SJSA1 (cell line): Measurements from ENCODE around the gene CC2D2A. TPM values are rescaled to one million over a fixed set of nuclear protein-coding genes. Genes with fewer than 3 reads are reported as not detected.
"Not testable (repeated sequence)": the region's sequence is repeated elsewhere in the genome, so short reads cannot be mapped to it uniquely, and the experiment has no call there.

ENCODE experiments used
- DNase-seq, 2 experiments: peaks; one replicate each; pipeline ENCODE4 v3.0.0-alpha.2; 2015 to 2020; ENCODE audit warnings: low spot score in 2 of 2, low read depth in 1 of 2
- H3K27ac ChIP-seq: fragments of 250-450 bp; sonication (Bioruptor Pico); 2 replicates; pipeline ENCODE4 v1.5.1; 2020; ENCODE audit warnings: mild to moderate bottlenecking, moderate library complexity
- H3K27me3 ChIP-seq: fragments of 250-450 bp; sonication (Bioruptor Pico); replicated peaks from 2 replicates; pipeline ENCODE4 v1.5.1; 2020; ENCODE audit warnings: mild to moderate bottlenecking, moderate library complexity
- H3K36me3 ChIP-seq: fragments of 250-450 bp; sonication (Bioruptor Pico); 2 replicates; pipeline ENCODE4 v1.5.1; 2020; ENCODE audit warnings: mild to moderate bottlenecking
- H3K4me1 ChIP-seq: fragments of 250-450 bp; sonication (Bioruptor Pico); replicated peaks from 2 replicates; pipeline ENCODE4 v1.6.1; 2021; ENCODE audit warnings: mild to moderate bottlenecking
- H3K4me3 ChIP-seq: fragments of 250-450 bp; sonication (Bioruptor Pico); 2 replicates; pipeline ENCODE4 v1.5.1; 2020; ENCODE audit warnings: mild to moderate bottlenecking
- H3K9me3 ChIP-seq: fragments of 250-450 bp; sonication (Bioruptor Pico); replicated peaks from 2 replicates; pipeline ENCODE4 v1.5.1; 2020; ENCODE audit warnings: mild to moderate bottlenecking
- total RNA-seq: library from RNA; depleted of rRNA; stranded (reverse); fragments of >200 nt; shearing (Covaris generic); gene quantifications from 2 replicates; pipeline ENCODE4 v1.2.3, GENCODE V29; 2014

Gene CC2D2A
- total RNA-seq, 1 experiment from 2014 or later, result 7.7 TPM

GRCh38 chr4:15510961-15511360 lies 41.3 kb downstream of the CC2D2A start:
- Histone ChIP-seq H3K9me3 (no peaks in the 10 kb centered on the region), H3K4me3 (no peak overlapping the region), H3K36me3 (no peaks in the 10 kb centered on the region), H3K27ac (no peak overlapping the region), H3K4me1 (no peaks in the 10 kb centered on the region), H3K27me3 (no peaks in the 10 kb centered on the region)
- no peak for DNase-seq

DNA sequence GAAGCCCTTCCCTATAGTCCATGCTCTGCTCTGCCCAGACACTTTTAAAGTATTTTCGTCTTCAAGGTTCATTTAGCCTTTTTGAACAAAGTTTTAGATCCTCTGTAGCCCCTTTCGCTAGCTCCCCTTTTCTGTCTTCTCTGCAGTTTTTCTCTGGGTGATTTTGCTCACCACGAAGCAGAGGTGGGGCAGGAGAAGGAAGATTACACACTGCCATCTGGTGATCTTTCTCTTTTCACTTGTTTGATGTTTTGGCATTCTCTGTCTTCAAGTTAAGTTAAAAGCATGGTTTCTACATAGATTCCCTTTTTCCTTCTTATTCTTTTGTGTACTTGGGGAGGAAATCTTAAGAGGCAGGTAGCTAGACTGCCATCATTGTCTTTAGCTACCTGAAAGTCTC lies 43.9 kb downstream of the CC2D2A start:
- Histone ChIP-seq H3K27me3 (no peaks in the 10 kb centered on the region), H3K9me3 (no peaks in the 10 kb centered on the region), H3K4me1 (no peaks in the 10 kb centered on the region), H3K36me3 (no peaks in the 10 kb centered on the region), H3K27ac (no peak overlapping the region), H3K4me3 (no peak overlapping the region)
- no peak for DNase-seq

GRCh38 chr4:15515106-15515505 lies 45.4 kb downstream of the CC2D2A start:
- Histone ChIP-seq H3K27me3 (no peaks in the 10 kb centered on the region), H3K36me3 (no peaks in the 10 kb centered on the region), H3K9me3 (no peaks in the 10 kb centered on the region), H3K4me3 (no peak overlapping the region), H3K4me1 (no peaks in the 10 kb centered on the region), H3K27ac (no peak overlapping the region)
- no peak for DNase-seq

- H3K36me3 ChIP-seq, result no peaks in the 10 kb centered on the region
- H3K27ac ChIP-seq, result no peak overlapping the region
- no peaks in the 10 kb centered on the region for H3K9me3 ChIP-seq
- no peaks in the 10 kb centered on the region for H3K27me3 ChIP-seq
- no peak for DNase-seq
- no peak overlapping the region for H3K4me3 ChIP-seq
- no peaks in the 10 kb centered on the region for H3K4me1 ChIP-seq
Measured at GRCh38 chr4:15516494-15516893, 46.8 kb downstream of the CC2D2A start.

GRCh38 chr4:15517681-15518080 lies 48.0 kb downstream of the CC2D2A start:
- not testable (repeated sequence) for H3K4me3 ChIP-seq, H3K27me3 ChIP-seq, DNase-seq, H3K9me3 ChIP-seq, H3K27ac ChIP-seq, H3K36me3 ChIP-seq, H3K4me1 ChIP-seq

- Histone ChIP-seq H3K27ac (no peak overlapping the region), H3K4me3 (no peak overlapping the region), H3K9me3 (no peaks in the 10 kb centered on the region), H3K36me3 (no peaks in the 10 kb centered on the region), H3K27me3 (no peaks in the 10 kb centered on the region), H3K4me1 (no peaks in the 10 kb centered on the region)
- DNase-seq, result no peak
Measured at GRCh38 chr4:15521442-15522039, 51.9 kb downstream of the CC2D2A start.

DNA sequence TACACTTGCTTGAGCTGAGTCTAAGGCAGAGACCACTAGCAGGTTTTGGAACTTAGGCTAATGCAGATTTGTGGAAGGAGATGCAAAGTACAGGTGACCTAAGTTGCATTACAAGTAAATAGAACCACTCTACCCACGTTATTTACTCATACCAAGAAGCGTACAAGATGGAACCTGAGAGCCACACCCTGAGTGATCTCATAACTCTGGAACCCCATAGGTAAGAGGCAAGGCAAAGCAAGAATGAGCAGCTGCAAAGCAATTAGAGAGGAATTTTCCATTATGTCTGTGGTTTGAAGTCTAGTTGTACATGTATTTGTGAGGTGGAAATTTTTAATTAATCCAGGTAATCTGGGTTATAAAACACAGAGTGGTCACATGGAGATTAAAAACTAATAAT lies 55.4 kb downstream of the CC2D2A start:
- DNase-seq, result no peak
- Histone ChIP-seq H3K9me3 (no peaks in the 10 kb centered on the region), H3K4me3 (no peak overlapping the region), H3K4me1 (no peaks in the 10 kb centered on the region), H3K27me3 (no peaks in the 10 kb centered on the region), H3K27ac (no peak overlapping the region), H3K36me3 (no peaks in the 10 kb centered on the region)

- no peak overlapping the region for H3K4me3 ChIP-seq
- DNase-seq, result no peak
- no peak overlapping the region for H3K27ac ChIP-seq
- H3K36me3 ChIP-seq, result no peaks in the 10 kb centered on the region
- no peaks in the 10 kb centered on the region for H3K27me3 ChIP-seq
- no peaks in the 10 kb centered on the region for H3K9me3 ChIP-seq
- no peaks in the 10 kb centered on the region for H3K4me1 ChIP-seq
Measured at GRCh38 chr4:15526924-15527592, 57.4 kb downstream of the CC2D2A start.

DNA sequence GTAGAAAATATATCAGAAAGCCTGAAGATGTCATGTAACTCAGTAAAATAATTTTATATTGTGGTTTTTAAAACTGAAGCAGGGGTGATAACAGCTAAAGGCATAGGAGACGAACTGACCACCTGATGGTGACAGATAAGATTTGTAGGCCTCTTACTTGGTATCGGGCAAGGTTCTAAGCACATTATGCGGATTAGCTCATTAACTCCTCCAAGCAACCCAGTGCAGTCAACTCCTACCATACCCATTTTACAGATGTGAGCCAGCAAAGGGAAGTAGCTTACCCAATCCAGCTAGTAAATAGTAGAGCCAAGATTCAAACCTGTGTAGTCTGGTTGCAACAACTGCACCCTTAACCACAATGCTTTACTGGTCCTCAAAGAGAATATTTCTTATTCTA lies 62.1 kb downstream of the CC2D2A start:
- no peaks in the 10 kb centered on the region for H3K27me3 ChIP-seq
- no peaks in the 10 kb centered on the region for H3K36me3 ChIP-seq
- H3K27ac ChIP-seq, result no peak overlapping the region
- H3K4me3 ChIP-seq, result no peak overlapping the region
- no peaks in the 10 kb centered on the region for H3K4me1 ChIP-seq
- no peaks in the 10 kb centered on the region for H3K9me3 ChIP-seq
- DNase-seq, result no peak

GRCh38 chr4:15533817-15534216 lies 64.1 kb downstream of the CC2D2A start:
- Histone ChIP-seq H3K27ac (no peak overlapping the region), H3K4me1 (no peaks in the 10 kb centered on the region), H3K27me3 (no peaks in the 10 kb centered on the region), H3K9me3 (no peaks in the 10 kb centered on the region), H3K4me3 (no peak overlapping the region), H3K36me3 (no peaks in the 10 kb centered on the region)
- DNase-seq, result no peak

DNA sequence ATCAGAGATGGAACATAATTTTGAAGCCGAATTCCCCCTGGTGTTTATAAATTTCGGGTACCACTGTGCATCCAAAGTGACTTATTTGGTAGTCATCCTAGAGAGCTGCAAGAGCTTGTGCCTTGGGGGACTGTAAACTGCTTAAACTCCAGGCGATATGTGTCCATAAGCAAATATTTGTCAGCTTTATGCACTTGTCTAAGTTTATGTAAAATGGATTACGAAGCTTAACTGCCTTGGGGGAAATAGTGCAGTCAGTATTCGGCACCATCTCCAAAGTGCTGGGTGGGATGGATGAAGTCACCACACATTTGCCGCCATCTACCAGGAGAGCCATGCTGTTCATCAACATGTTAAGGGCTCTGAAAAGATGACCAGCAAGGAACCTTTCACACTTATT lies 65.9 kb downstream of the CC2D2A start:
- Histone ChIP-seq H3K4me3 (no peak overlapping the region), H3K36me3 (no peaks in the 10 kb centered on the region), H3K27ac (no peak overlapping the region), H3K27me3 (no peaks in the 10 kb centered on the region), H3K4me1 (no peaks in the 10 kb centered on the region), H3K9me3 (no peaks in the 10 kb centered on the region)
- no peak for DNase-seq

DNA sequence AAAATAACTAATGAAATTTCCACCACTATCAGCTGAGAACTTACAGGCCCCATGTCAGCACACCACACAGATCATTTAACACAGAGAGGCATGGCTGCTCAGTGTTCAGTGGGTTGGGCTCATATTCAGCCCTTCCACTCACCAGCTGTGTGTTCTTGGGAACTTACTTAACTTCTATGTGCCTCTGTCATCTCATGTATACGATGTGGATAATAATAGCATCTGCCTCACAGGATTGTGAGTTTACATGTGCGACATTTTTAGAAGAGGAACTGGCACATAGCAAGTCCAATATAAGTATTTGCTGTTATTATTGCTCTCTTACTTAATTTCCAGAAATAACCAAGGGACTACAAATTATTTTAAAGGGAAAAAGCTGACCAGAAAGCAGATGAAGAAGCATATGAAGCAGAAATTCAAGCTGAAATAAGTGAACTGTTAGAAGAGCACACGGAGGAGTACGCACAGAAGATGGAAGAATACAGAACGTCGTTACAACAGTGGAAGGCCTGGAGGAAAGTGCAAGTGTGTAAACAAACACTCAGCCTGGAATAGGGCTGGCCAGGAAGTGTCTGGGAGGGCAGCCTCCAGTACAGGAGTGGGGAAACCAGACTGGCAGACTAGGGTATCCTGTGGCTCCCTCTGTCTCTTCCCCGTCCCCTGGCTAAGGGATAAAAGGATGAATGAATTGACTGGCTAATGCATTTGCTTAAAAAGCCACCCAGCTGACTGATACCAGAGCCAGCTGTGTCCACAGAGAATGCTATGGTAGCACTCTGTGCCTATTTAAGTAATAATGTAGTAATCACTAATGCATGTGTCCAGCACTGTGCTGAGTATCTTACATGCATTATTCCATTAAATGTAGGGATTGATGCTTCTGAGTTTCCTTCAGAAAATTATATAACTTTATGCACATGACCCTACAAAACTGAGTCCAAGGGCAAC lies 67.1 kb downstream of the CC2D2A start:
- H3K36me3 ChIP-seq, result no peaks in the 10 kb centered on the region
- no peak overlapping the region for H3K27ac ChIP-seq
- H3K27me3 ChIP-seq, result no peaks in the 10 kb centered on the region
- no peak overlapping the region for H3K4me3 ChIP-seq
- no peak for DNase-seq
- H3K9me3 ChIP-seq, result no peaks in the 10 kb centered on the region
- no peaks in the 10 kb centered on the region for H3K4me1 ChIP-seq

DNA sequence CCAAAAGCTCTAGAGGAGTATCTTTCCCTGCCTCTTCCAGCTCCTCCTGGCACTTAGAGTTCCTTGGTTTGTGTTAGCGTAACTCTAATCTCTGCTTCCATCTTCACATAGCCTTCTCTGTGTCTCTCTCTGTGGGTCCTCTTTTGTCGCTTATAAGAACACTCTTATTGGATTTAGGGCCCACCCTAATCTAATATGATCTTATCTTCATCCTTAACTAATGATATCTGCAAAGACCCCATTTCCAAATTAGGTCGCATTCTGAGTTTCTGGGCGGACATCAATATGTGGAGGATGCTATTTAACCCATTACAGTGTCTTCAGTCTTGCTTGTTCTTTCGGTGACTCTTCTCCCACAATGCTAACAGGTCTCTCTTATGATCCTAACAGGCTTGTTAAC lies 72.3 kb downstream of the CC2D2A start:
- H3K9me3 ChIP-seq, result no peaks in the 10 kb centered on the region
- no peak overlapping the region for H3K27ac ChIP-seq

GRCh38 chr4:15542760-15543159 lies 73.1 kb downstream of the CC2D2A start:
- Histone ChIP-seq H3K4me1 (no peaks in the 10 kb centered on the region), H3K27me3 (no peaks in the 10 kb centered on the region), H3K36me3 (no peaks in the 10 kb centered on the region), H3K9me3 (no peaks in the 10 kb centered on the region), H3K4me3 (no peak overlapping the region), H3K27ac (no peak overlapping the region)
- no peak for DNase-seq

More for the DNA sequence above, 72.3 kb downstream of the CC2D2A start:
- DNase-seq, result no peak
- no peaks in the 10 kb centered on the region for H3K36me3 ChIP-seq
- no peaks in the 10 kb centered on the region for H3K27me3 ChIP-seq
- no peak overlapping the region for H3K4me3 ChIP-seq
- H3K4me1 ChIP-seq, result no peaks in the 10 kb centered on the region
